ENCODE measurements around the gene GNB1L.

The GNB1L gene

GRCh38 chr22:19806213-19807160 is 48.2 kb downstream of the GNB1L start:
- TF ChIP-seq CTCF (IDR thresholded peaks at IDR 0.05; ENCODE audit: insufficient read depth, low read length, poor library complexity, severe bottlenecking) = no peak
- DNase-seq (ENCODE audit: extremely low read depth, insufficient read length) = no peak
- no peaks in the 10 kb centered on the region for H3K36me3 ChIP-seq (ENCODE audit: control insufficient read depth, insufficient read depth, low read length)
- no peaks in the 10 kb centered on the region for H3K27me3 ChIP-seq (replicated peaks; ENCODE audit: control insufficient read depth, insufficient read depth, low read length)
- no peak overlapping the region for H3K4me3 ChIP-seq (replicated peaks; ENCODE audit: low read depth, low read length)

- no peak for TF ChIP-seq CTCF (IDR thresholded peaks at IDR 0.05; ENCODE audit: insufficient read depth, low read length, poor library complexity, severe bottlenecking)
- no peaks in the 10 kb centered on the region; the same call in 1 of the 2 replicates for H3K36me3 ChIP-seq (ENCODE audit: control insufficient read depth, insufficient read depth, low read length)
- H3K27me3 ChIP-seq (replicated peaks; ENCODE audit: control insufficient read depth, insufficient read depth, low read length) = no peaks in the 10 kb centered on the region
- H3K4me3 ChIP-seq (replicated peaks; ENCODE audit: low read depth, low read length) = no peak overlapping the region
- no peak for DNase-seq (ENCODE audit: extremely low read depth, insufficient read length)
Measured at GRCh38 chr22:19805821-19806212, 48.9 kb downstream of the GNB1L start.

GRCh38 chr22:19803736-19804267 is 50.9 kb downstream of the GNB1L start:
- no peak for TF ChIP-seq CTCF (IDR thresholded peaks at IDR 0.05; ENCODE audit: insufficient read depth, low read length, poor library complexity, severe bottlenecking)
- no peak overlapping the region for H3K4me3 ChIP-seq (replicated peaks; ENCODE audit: low read depth, low read length)
- no peak for DNase-seq (ENCODE audit: extremely low read depth, insufficient read length)

GRCh38 chr22:19802894-19803735 is 51.6 kb downstream of the GNB1L start:
- TF ChIP-seq CTCF (IDR thresholded peaks at IDR 0.05; ENCODE audit: insufficient read depth, low read length, poor library complexity, severe bottlenecking) = no peak
- Histone ChIP-seq H3K27me3 (replicated peaks; ENCODE audit: control insufficient read depth, insufficient read depth, low read length) (no peaks in the 10 kb centered on the region), H3K4me3 (replicated peaks; ENCODE audit: low read depth, low read length) (no peak overlapping the region), H3K36me3 (ENCODE audit: control insufficient read depth, insufficient read depth, low read length) (no peaks in the 10 kb centered on the region; the same call in 1 of the 2 replicates)
- DNase-seq (ENCODE audit: extremely low read depth, insufficient read length) = no peak

More at GRCh38 chr22:19803736-19804267, 50.9 kb downstream of the GNB1L start:
- H3K27me3 ChIP-seq (replicated peaks; ENCODE audit: control insufficient read depth, insufficient read depth, low read length) = no peaks in the 10 kb centered on the region
- no peaks in the 10 kb centered on the region; the same call in 1 of the 2 replicates for H3K36me3 ChIP-seq (ENCODE audit: control insufficient read depth, insufficient read depth, low read length)

- TF ChIP-seq CTCF (IDR thresholded peaks at IDR 0.05; ENCODE audit: insufficient read depth, low read length, poor library complexity, severe bottlenecking) = no peak
- Histone ChIP-seq H3K36me3 (ENCODE audit: control insufficient read depth, insufficient read depth, low read length) (no peaks in the 10 kb centered on the region; the same call in 1 of the 2 replicates), H3K27me3 (replicated peaks; ENCODE audit: control insufficient read depth, insufficient read depth, low read length) (no peaks in the 10 kb centered on the region), H3K4me3 (replicated peaks; ENCODE audit: low read depth, low read length) (no peak overlapping the region)
- no peak for DNase-seq (ENCODE audit: extremely low read depth, insufficient read length)
Measured at GRCh38 chr22:19802001-19802893, 52.4 kb downstream of the GNB1L start.
